GM10266 (cell line): ENCODE results near the gene ZNF521.

Experiments used
- DNase-seq: peaks from one replicate; pipeline ENCODE4 v3.0.0; 2012; ENCODE audit errors: extremely low spot score
- CTCF ChIP-seq: IDR thresholded peaks from 2 replicates; pipeline ENCODE4 v1.5.1; 2012; ENCODE audit warnings: mild to moderate bottlenecking, low read depth; ENCODE audit not compliant: control insufficient read depth, insufficient read depth; ENCODE audit errors: missing control alignments

The ZNF521 gene

DNA sequence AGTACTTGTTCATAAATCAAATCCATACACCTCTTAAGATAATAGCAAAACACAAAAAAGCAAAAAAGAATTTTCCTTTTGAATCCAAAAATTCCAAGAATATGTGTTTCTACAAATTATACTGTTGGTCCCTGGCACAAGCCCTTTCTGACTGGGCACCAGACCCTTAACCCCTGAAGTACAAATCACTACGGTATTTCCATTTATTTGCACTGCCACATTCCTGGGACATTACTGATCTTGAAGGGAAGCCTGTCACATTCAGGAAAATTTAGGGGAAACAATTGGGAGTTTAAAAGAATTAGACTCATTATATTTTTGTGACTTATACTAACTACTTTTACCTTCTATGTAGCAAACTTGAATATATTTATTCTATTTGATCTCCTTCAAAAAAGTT, 98.8 kb downstream of the ZNF521 start:
- no peak for DNase-seq
- TF ChIP-seq CTCF: no peak

DNA sequence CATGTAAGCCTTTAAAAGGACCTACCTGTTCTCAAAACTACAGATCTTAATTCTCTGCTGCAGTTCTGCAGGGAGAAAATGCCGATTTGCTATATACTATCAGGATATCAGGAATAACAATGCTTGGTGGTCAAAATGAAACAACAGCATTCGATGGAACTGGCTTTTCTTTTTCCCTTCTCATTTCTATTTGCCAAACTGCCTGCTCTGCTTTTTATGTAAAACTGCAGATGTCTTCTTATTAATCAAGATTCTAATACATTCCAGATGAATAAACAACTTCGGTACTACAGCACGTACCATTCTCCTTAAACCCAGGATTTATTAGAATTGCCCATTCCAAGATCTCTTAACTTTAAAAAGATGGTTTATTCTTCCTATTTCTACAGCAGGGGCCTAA, 100.9 kb downstream of the ZNF521 start:
- DNase-seq: no peak
- TF ChIP-seq CTCF: no peak

DNA sequence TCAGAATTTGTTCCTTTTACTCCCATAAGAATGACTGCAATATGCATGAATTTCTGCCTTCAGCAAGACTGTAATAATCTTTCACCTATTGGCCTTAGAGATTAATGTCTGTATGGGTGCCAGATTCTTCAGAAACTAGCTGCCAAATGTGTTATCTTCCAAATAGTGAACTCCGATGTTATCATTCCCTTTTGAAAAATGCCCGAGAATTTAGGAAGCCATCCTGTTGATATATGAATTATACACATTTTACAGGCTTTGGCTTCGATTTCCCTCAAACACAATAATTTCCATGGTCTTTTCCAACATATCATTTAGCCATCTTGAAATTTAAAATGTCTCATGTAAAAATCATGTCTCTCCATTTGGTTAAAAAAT, 101.5 kb downstream of the ZNF521 start:
- no peak for TF ChIP-seq CTCF
- DNase-seq: no peak

DNA sequence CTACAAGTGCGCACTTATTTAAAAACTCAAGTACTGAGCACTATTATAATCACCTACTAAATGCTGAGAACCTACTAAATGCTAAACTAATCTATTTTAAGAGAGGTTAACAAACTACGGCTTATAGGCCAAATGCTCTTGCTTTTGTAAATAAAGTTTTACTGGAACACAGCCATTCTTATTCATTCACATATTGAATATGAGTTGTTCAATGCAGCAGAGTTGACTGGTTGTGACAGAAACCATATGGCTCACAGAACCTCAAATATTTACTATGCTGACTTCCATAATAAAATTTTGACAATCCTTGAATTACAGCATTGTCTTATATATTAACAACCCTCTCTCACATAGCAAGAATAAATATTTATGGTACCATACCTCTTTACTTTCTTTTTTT, 103.2 kb downstream of the ZNF521 start:
- no peak for DNase-seq
- no peak for TF ChIP-seq CTCF

DNA sequence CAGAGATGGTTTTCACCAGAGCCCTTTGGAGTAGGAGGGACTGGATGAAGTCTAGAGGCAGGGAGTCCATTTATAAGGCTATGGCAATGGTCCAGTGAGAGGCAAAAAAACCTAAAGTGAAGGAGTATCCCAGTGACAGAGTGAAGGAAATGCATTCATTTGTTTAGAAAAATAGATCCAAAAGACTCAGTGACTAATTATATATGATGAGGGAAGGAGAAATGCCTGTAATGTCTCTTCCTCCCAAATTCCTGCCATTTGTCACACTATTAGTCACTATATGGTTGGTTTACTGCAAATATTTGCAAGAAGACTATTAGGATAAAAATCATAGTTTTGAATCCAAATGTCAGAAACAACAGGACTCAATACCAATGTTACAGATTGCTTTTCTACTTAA, 104.2 kb downstream of the ZNF521 start:
- no peak for DNase-seq
- no peak for TF ChIP-seq CTCF

- no peak for DNase-seq
- no peak for TF ChIP-seq CTCF
Observed at GRCh38 chr18:25244924-25245698, 106.9 kb downstream of the ZNF521 start.

- TF ChIP-seq CTCF: no peak
- no peak for DNase-seq
Observed at GRCh38 chr18:25244170-25244569, 107.8 kb downstream of the ZNF521 start.
